Myocyte (in vitro differentiated cells): ENCODE measurements around the gene PRICKLE2. TPM values are rescaled to one million over a fixed set of nuclear protein-coding genes. Genes with fewer than 3 reads are reported as not detected.

ENCODE experiments used
- DNase-seq: peaks from one replicate; pipeline ENCODE4 v3.0.0-alpha.2; 2012; ENCODE audit warnings: low read depth
- total RNA-seq: library from RNA; depleted of rRNA; stranded (reverse); fragments of >200 nt; gene quantifications from 2 replicates; pipeline ENCODE4 v1.2.3, GENCODE V29; 2014

Gene PRICKLE2
- total RNA-seq, 1 donor from 2014 or later, result 20.2 TPM

DNA sequence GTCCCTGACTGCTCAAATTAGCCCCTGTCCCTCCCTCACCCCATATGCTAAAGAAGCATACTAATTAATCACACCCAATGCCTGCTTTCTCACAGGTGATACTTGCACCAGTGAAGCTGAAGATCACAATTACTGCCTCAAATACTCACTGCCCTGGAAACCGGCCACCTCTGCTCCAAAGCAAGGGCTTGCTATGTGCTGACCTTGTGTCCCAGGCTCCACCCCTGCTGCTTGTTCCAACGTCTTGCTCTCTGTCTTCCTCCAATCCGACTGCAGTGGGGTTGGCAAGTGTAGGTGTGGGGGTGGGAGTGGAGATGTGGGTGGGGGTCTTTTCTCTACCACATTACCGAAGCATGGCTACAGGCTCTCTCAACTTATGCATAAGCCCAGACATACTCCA lies 146.3 kb downstream of the PRICKLE2 start:
- DNase-seq, result no peak

DNA sequence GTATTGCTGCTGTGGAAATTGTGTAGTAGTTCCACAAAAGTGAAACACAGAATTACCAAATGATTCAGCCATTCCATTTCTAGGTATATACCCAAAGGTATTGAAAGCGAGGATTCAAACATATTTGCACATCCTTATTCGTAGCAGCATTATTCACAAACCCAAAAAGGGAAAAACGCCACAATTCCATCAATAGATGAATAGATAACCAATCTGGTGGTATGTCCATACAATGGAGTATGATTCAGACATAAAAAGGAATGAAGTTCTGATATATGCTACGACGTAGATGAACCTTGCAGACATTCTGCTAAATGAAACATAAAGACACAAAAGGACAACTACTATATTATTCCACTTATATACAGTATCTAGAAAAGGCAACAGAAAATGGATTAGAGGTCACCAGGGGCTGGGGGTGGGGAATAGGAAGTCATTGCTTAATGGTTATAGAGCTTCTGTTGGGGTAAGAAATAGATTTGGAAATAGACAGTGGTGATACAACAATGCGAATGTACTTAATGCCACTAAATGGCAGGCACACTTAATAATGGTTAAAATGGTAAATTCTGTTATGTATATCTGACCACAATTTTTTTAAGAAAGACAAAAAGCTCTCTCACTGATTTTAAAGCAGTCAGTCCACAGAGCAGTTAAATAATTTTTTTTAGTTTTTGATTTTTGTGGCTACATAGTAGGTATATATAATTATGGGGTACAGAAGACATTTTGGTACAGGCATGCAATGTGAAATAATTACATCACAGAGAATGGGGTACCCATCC lies 150.2 kb downstream of the PRICKLE2 start:
- no peak for DNase-seq

DNA sequence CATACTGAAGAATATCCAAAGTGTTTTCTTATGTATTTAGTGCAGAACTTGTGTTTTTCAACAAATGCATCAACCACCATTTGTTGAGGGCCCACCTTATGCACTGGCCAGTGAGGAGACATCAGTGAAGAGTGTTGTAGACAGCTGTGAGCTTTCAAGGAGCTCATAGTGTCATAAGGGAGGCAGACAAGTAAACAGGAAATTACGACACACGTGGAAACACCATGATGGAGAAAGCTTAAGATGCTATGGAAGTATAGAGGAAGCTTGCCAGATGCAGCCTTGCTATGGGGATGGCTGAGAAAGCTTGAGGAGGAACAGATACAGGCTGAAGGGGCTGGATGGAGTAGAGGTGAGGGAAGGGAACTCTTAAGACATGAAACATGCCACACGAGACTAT lies 151.2 kb downstream of the PRICKLE2 start:
- no peak for DNase-seq

DNA sequence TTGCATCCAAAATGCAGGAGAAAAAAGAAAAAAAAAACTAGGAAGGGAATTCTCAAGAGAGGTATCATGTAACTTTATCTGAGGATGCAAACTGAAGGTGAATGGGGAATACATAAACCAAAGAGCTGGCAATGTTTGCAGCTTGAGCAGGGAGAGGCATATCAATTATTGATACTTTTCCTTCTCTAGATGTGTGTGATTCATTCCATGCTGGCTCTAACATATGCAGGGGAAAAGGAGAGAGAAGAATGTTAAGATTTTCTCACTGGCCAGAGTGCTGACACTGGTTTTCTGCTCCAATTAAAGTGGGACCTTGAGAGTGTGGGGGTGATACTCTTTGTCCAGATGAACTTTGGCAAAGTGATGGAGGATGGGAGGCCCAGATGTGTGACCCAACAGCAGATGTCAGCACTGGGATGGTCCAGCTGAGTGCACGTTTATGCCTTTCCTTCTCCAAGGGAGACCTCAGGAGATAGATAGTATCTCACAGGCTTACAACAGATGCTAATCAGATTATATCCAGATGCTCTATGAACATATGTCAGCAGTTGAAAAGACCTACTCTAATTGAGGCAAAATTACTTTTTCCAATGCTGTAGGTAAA lies 152.0 kb downstream of the PRICKLE2 start:
- no peak for DNase-seq

DNA sequence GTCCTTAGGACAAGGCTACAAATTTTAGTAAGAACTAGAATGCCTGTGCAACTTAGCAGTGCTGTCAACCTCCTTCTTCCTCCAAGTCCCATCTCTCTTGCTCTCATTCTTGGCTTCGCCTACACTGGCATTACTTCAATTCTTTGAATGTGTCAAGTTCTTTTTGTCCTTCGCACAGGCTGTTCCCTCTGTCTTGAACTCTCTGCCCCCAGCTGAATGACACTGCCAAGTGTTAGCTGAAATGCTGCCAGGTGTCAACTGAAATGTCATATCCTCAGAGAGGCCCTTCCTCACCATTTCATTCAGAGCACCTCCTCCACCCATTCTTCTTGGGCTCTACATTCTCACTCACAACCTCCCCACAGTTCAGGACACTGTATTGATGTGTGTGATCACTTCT lies 153.1 kb downstream of the PRICKLE2 start:
- DNase-seq, result no peak

DNA sequence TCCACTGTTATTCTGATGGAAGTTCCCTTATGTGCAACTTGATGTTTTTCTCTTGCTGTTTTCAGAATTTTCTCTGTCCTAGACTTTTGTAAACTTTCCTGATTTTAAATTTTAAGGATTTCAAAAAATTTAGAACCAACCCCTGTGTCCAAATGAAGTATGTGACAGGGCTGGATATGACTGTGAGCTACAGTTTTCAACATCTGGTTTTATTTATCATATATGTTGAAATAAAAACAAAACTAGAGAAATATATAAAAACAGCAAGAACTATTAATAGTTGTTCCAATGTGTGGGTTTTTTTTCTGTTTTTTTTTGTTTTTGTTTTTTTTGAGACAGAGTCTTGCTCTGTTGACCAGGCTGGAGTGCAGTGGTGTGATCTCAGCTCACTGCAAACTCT lies 154.6 kb downstream of the PRICKLE2 start:
- no peak for DNase-seq

DNA sequence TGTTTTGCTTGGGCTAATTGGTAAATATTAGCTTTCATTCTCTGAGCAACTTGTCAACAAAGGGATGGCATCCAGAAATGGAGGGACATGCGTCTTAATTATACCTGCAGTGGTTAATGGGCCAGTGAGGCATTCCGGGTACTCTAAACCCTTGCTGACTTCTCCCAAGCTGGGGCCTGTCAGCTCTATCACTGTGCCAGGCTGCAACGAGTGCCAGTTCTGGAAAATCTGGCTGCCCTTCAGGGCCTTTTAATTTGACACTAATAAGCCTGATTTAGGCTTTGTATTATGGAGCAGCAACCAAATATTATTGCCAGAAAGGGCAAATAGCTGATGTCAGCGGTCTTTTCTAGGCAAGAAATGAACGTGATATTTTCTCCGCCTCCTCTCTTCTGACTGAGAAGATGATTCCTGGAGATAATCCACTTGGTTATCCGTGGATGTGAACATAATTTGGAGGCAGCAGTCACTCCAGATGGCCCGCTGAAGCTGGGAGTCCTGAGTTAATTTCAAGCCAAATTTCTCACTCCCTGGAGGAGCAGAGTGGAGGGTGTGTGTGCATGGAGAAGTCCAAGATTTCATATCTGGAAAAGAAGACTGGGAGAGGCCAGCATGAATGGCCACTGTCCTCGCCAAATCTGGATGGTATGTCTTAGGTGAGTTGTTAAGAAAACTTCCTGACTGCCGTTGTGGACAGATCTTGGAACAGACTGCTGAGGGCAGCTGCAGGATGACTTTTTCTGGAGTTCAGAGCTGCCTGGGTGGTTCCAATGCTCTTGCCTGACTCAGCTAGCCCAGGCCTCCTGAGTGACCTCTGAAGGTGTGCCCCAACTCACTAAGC lies 157.5 kb downstream of the PRICKLE2 start:
- DNase-seq, result no peak

DNA sequence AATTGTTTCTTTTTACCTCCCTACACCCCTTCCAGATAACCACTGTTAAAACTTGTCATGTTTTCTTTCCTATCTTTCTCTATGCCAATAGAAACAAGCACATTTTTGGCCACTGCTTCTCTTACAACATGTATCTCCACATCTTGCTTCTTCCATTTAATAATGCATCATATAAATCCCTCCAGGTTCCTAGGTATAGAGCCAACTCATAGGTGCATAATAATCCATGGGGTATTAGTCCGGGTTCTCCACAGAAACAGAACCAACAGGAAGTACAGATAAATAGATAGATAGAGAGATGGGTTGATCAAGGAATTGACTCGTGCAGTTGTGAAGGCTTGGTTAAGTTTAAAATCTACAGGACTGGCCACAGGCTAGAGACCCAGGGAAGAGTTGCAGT lies 160.5 kb downstream of the PRICKLE2 start:
- DNase-seq, result no peak

DNA sequence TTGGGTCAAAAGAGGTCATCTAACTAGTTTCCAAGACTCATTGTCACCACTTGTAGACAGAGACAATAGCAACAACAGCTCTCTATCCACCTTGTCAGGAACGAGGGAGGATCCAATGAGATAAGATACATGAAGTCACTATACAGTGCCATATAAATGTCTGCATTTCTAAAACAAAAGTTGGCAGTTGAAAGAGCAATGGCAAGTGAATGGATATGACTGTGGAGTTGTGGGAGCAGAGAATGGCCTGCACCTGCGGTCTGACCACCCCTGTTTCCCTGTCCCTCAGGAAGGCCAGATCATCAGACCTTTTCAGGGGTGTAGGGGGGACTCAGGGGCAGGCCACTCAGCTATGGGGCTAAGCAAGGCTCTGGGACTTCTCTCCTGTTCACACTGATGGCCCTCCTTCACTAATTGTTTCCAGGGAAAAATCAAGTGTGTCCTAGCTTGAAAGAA lies 161.3 kb downstream of the PRICKLE2 start:
- no peak for DNase-seq

DNA sequence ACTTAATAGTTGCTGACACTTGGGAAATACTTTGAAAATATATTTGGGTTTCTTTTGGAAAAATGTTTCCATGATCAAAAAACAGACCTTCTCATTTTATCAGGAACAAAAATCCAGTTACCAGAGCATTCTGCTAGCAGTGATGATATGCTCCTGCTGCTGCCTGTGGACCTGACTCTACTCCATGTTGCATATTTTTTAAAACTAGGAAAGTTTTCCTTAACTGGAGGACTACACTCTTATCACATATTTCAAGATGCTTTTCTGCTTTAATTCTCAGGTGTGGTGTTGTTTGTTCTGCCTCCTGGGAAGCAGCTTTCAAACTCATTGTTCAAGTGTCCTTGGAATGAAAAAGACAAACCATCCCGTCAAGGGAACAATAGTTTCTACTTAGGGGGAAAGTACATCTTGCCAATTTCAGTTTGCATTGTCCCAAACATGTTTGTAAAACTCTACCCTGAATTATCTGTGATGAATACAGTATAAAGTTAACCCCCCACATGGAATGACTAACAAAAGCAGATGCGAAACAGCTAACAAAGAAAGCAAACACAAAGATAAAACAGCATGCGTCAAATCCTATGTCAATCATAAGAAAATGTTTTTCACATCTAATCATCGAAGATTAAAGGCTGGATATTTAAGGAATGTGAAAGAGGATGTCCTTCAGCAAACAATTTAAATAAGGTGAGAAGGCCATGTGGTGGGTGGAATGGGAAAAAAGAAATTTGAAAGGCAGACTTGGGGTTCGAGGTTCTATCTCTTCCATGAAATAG lies 161.9 kb downstream of the PRICKLE2 start:
- DNase-seq, result no peak

DNA sequence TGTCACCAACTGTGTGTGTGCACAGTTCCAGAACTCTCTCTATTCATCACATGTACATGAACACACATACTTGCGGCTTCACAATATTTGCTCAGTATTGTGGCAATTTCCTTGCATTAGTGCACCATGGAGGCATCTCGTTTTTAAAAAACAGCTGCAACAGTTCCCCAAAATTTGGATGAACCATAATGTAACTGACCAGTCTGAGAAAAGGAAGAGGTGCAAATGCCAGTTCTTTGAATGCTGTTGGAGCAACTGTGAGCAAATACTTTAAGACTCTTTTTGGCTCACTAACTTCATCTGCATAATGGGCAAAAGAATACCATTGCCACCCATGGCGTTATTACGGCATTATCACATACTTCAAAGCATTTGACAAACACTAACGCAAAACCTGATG lies 163.6 kb downstream of the PRICKLE2 start:
- no peak for DNase-seq

DNA sequence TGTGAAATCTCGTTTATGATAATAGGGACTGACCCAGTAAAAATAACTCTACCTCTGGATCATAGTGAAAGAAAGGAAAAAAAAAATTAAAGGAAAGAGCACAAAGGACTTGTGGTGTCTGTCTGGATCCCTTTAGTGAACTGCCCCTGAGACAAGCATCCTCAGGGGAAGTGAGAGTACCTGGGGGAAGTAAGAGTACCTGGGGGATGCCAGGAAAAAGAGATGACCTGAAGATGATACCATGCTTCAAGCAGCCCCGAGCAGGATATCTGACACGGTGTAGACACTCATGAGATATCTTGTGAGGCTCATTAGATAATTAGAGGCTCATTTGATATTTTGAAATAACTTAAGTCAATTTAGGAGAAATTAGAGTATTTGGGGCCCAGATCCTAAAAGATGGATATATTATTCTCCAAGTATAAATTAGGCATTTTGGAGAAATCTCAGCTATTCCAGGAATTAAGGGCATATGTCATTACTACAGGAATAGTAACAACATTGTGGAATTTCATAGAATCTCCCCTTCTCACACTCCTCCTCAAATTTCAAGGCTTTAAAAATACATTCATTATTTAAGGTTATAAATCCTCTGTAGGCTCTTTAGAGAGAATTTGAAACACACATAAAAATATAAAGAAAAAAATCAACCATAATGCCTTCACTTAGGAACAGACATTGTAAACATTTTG lies 165.6 kb downstream of the PRICKLE2 start:
- no peak for DNase-seq

DNA sequence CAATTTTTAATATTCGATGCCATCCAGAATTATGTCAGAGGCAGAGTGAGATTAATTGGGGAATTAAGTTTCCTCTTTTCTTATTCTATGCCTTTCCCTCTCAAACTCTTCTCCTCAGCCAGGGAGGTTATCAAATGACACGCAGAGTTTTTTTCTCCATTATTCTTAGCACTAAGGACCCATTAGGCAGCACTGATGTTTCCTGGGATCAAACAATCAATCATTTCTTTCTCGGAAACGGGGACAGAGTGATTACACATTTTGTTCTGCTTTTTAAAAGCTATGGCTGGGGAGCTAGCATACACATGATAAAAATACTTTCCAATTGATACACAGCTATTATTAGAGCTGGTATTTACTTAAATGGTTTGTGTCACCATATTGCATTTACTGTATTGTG lies 166.7 kb downstream of the PRICKLE2 start:
- no peak for DNase-seq

DNA sequence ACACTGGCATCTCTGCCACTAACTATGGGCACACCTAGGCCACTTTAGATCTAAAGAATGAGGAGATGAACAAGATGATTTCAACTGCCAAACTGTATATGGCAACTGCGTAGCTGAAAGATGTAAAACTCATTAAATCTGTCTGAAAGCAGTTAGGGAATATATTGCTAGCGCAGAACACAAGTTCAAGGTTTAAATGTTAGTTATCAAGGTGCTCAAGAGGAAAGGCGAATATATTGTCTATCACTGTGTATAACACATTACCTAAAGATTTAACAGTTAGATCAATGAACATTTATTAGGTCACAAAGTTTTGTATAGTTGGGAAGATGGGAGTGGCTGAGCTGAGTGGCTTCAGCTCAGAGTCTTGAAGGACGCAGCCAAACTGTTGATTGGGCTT lies 168.0 kb downstream of the PRICKLE2 start:
- DNase-seq, result no peak

DNA sequence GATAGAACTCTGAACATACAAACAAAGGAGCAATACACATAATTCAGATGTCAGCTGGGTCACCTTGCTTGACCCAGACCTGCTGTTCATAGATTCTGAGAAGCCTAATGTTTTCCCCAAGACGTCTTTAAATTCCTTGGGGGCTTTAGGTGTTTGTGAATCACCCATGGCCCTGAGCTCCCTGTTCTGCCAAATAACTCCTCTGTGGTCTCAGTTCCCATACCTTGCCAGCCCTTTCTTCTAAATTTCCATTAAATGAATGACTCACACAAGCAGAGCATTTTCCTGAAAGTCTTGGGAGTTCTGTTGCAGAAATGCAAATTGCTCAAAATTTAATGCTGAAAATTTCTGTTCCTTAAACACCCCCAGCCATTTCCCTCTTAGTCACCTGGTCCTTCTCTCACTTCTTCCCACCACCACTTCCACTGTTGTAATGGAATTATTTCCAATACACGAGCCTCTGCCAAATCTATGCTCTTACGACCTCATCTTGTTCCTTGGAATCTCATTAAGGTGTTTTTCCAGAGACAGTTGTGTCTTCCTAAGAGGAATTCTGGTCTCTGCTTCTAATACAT lies 168.6 kb downstream of the PRICKLE2 start:
- DNase-seq, result no peak

DNA sequence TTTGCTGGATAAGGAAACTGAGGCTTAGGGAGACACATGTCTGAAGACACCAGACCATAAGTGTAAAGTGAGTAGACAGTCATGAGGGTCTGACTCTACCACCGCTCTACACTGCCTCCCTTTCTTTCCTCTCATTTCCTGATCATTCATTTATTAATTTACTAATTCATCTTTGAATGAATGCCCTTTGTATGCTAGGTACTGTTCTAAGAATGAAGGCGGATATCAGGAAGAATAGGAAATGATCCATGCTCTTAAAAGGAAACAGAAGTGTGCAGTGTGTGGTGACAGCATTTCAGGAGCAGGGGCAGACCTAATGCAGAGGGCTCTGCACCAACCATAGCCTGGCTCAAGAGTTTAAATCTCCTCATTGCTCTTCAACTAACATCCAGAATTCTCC lies 170.2 kb downstream of the PRICKLE2 start:
- no peak for DNase-seq

DNA sequence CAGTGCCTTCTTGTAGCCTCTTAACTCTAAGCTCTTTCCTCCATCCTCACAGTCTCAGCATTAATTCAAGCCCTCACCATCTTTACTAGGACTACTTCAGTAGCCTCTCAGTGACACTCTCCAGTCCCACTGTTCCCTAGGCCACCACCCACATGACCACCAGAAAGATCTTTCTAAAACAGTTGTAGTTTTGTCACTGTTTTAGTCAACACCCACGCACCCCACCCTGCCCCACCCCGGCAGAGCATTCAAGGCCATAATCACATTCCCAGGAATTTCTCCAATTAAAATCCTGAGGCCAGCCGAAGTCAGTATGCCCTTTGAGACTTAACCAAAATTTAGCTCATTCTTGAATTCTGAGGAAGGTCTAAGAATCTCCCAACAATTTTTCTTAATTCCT lies 170.8 kb downstream of the PRICKLE2 start:
- DNase-seq, result no peak

DNA sequence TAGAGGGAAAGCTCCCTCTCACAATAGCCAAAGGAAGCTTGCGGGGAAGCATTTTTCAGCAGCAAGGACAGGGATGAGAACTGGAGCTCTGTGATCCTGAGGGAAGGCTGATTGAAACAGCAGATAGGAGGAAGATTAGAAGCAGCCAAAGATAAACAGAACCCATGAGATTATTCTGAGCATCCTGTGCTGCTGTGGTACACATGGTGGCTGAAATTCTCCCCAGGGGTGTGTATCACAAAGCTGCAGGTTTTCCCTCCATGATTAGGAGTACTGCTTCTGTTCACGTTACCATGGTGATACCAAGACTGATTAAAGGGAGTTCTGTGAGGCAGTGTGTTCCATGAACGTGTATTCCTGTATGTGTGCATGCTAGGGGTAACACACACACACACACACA lies 171.7 kb downstream of the PRICKLE2 start:
- DNase-seq, result no peak

DNA sequence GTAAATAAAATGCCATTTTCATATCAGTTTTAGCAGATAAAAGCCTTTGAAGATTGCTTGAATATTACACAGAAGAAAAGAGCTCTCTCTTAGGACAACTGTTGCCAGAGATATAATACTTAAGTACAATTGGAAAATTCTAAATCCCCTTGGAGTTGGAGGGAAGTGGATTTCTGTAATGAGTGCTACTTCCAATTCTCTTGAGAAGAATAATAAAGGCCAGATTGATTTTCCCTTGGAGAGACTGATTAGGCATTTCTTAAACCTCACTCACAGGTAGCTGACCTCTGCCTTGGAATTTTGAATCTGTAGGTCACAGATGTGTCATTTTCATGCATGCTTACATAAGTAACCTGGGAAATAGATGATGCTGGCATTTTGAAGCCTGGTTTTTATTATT lies 172.1 kb downstream of the PRICKLE2 start:
- DNase-seq, result no peak

DNA sequence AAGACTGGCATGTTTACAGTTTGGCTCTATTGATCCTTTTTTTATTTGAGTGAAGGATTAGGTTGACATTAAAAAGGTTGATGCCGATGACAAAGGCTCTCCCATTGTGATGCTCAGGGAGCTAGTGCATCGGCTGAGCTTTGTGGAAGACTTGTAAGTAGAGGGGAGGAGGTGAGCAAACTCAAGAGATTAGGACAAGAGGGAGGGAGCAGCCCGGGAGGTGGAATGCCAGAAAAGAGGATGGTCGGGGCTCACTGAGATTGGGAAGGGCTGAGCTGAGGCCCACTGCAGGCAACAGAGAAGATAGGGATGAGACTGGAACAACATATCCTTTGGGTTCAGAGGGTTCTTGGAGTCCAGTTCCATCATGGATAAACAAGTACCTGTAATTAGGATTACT lies 175.4 kb downstream of the PRICKLE2 start:
- DNase-seq, result no peak
